Activated CD8-positive, alpha-beta memory T cell treated with anti-CD3 and anti-CD28 coated beads, Interleukin-2, amount 50 U/mL, for 48 hours (primary cell): ENCODE data around the gene MRPS24.

Experiments
- DNase-seq: peaks from one replicate; pipeline ENCODE4 v3.0.0-alpha.2; 2020

Gene MRPS24

DNA sequence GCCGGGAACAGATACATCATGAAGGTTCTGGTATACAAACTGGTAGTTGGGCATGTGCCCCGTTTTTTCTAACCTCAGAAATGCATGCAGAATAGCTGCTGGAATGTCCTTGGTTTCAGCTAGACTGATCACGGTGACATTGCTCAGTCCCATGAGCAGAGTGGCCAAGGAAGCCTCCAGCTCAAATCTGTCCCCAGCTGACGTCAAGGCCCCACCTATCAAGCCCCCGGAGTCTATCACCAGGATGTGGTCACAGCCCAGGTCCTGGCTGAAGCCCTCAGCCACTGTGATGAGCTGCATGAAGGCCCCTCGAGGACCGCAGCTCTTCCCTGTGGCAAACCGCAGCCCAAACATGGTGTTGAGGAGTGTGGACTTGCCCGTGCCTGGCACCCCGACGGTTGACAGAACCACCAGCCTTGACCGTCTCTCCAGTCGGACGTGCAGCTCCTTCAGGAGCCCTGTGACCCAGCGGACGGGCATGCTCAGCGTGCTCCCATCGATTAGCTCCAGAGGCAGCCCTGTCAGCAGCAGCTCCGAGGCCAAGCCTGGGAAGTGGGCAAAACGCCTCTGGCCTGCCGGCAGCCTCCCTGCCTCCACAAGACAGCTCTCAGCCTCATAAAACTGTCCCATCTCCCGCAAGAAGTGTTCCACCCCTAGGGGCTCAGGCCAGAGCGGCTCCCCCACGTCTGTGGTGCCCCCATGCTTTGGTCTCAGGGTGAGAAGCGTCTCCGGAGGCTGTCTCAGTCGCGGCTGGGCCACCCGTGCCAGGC is 7.8 kb upstream of the MRPS24 start:
- no peak for DNase-seq

- no peak for DNase-seq
Observed at GRCh38 chr7:43876241-43876640, 6.9 kb upstream of the MRPS24 start.

- DNase-seq: no peak
Observed at GRCh38 chr7:43873300-43873699, 4.0 kb upstream of the MRPS24 start.

GRCh38 chr7:43872406-43873110 is 3.2 kb upstream of the MRPS24 start:
- no peak for DNase-seq

GRCh38 chr7:43871064-43871463 is 1.7 kb upstream of the MRPS24 start:
- no peak for DNase-seq

- no peak for DNase-seq
Observed at GRCh38 chr7:43870316-43870715, 999 bp upstream of the MRPS24 start.

DNA sequence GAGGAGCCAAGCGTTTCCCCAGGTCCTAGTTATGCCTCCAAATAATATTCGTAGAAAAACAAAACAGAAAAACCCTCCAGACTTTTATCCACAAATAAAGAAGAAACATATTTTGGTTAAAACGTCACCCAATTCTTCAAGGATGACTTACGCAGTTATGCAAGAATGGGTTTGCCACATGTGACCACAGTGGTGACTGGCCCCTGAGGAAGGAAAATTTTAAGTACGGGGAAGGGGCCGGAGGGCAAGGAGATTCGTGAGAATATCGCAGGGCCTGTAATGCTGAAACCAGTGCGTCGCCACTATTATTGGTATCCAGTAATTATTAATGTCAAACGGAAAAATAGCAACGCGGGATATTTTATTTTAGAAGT is 537 bp upstream of the MRPS24 start:
- DNase-seq: no peak

DNA sequence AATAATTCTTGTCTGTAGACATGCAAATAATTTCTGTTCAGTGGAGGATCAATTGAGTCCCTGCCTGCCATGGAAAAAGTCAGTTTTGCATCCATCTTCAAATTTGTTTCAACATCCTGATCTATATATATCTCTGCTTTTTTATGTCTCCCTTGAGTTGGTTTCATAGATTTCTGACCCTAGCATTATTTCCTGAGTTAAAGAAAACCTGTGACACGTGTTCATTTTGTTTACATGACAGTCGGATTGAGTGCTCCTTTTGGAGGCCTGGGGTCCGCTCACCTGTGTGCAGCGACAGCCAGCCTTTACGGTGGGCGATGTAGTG is 674 bp downstream of the MRPS24 start:
- no peak for DNase-seq

- no peak for DNase-seq
Observed at GRCh38 chr7:43868181-43868580, 1.1 kb downstream of the MRPS24 start.

DNA sequence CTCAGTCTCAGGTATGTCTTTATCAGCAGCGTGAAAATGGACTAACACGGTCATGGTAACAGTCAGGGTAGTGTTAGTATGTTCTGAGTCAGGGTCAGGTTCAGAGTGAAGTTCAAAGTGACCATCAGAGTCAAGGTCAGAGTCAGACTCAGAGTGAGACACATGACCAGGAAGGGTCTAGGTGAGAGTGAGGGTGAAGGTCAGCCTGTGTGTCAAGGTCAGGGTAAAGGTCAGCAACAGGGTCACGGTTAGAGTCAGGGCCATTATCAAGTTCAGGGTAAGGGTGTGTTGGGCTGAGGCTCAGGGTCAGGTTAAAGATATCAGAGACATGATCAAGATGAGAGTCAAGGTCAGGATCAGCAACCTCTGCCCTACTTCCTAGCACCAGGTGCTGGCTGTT is 4.0 kb downstream of the MRPS24 start:
- DNase-seq: no peak

GRCh38 chr7:43864126-43864525 is 5.2 kb downstream of the MRPS24 start:
- no peak for DNase-seq

DNA sequence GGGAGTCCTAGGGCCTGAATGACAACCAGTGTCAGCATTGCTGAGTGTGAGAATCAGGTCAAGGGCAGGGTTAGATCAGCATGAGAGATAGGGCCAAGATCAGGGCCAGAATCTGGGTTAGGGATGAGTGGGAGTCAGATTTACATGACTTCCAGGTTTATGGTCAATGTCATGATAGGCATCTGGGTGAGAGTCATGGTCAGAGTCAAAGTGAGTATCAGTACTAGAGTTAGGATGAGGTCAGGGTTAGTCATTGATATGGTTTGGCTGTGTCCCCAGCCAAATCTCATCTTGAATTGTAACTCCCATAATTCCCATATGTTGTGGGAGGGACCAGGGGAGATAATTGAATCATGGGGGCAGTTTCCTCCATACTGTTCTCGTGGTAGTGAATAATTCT is 12.3 kb downstream of the MRPS24 start:
- no peak for DNase-seq

DNA sequence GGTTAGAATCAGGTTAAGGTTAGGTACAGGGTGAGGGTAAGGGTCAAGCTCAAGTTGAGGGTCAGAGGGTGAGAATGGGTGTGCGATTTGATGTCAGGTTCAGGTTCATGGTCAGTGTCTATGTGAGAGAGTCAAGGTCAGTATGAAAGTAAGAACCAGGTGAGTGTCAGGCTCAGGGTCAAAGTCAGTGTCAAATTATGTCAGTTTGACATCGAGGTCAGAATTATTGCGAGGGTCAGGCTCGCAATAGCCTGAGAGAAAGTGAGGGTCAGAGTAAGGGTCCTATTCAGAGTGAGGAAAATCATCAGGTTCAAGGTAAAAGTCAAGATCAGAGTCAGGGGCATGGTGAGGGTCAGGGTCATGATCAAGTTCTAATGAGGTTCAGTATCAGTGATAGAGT is 13.0 kb downstream of the MRPS24 start:
- no peak for DNase-seq

DNA sequence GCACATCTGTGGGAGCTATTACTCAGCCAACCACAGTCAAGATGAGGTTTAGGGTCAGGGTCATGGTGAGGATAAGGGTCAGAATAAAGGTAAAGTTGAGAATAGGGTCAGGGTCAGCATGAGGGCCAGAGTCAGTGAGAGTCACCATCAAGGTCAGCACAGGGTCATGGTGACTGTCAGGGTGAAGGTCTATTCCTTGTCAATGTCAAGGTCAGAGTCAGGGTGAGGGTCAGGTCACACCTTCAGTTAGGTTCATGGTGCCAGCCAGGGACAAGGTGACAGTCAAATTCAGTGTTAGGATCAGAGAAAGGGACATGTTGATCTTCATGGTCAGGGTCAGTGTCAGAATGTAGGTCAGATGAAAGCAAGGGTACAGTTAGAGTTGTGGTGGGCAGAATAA is 14.1 kb downstream of the MRPS24 start:
- no peak for DNase-seq

GRCh38 chr7:43851805-43852204 is 17.5 kb downstream of the MRPS24 start:
- DNase-seq: no peak

DNA sequence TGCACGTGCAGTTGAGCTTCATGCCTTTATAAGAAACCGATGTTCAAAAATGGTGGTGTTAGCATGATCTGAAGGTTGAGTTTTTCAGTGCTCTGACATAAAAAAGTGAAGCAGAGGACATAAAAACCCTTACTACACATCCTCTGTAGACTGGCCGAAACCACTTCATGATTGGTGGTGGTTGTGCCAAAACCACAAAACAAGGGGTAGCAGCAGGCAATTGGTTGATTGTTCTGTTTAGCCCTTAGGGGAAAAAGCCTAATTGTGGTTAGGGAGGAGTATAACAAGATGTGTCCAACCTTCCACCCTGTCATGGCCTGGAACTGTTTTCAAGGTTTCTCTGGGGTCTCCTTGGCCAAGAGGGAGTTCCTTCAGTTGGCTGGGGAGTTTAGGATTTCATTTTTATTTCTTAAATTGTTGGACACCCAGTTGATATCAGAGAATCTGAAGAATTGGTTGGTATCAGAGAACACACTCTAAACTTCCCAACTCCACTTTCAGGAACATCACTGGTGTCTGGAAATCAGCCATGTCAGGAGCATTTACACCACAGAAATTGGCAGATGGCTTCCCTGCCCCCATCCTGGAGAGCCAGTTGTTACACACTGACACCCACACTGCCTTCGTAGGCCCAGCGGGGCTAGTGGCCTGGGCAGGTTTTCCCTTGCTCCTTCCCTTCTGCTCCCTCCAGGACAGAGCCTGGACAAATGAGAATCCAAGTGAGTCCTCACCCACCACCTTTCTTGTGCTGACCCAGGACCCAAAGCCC is 18.8 kb downstream of the MRPS24 start:
- no peak for DNase-seq

- no peak for DNase-seq
Observed at GRCh38 chr7:43849047-43849446, 20.3 kb downstream of the MRPS24 start.

GRCh38 chr7:43847496-43847895 is 21.8 kb downstream of the MRPS24 start:
- no peak for DNase-seq

DNA sequence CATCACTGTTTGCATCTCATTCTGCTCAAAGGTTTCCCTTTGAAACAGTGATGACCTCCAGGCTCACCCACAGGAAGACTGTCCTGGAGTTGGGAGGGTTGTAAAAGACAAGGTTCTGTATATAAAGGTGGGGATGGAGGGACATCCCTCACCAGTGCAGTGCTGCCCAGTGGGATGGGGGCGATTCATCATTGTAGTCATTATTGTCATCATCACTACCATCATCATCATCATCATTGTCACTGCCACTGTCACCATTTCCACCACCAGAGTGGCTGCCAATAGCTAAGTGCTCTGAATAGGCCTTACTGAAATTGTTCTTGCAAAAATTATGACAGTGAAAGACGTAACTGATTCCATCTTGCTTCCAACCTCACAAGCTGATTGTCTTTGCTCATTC is 24.7 kb downstream of the MRPS24 start:
- DNase-seq: no peak

- DNase-seq: no peak
Observed at GRCh38 chr7:43844257-43844656, 25.1 kb downstream of the MRPS24 start.

- no peak for DNase-seq
Observed at GRCh38 chr7:43843296-43843695, 26.0 kb downstream of the MRPS24 start.

GRCh38 chr7:43838201-43838658 is 31.1 kb downstream of the MRPS24 start:
- DNase-seq: no peak

DNA sequence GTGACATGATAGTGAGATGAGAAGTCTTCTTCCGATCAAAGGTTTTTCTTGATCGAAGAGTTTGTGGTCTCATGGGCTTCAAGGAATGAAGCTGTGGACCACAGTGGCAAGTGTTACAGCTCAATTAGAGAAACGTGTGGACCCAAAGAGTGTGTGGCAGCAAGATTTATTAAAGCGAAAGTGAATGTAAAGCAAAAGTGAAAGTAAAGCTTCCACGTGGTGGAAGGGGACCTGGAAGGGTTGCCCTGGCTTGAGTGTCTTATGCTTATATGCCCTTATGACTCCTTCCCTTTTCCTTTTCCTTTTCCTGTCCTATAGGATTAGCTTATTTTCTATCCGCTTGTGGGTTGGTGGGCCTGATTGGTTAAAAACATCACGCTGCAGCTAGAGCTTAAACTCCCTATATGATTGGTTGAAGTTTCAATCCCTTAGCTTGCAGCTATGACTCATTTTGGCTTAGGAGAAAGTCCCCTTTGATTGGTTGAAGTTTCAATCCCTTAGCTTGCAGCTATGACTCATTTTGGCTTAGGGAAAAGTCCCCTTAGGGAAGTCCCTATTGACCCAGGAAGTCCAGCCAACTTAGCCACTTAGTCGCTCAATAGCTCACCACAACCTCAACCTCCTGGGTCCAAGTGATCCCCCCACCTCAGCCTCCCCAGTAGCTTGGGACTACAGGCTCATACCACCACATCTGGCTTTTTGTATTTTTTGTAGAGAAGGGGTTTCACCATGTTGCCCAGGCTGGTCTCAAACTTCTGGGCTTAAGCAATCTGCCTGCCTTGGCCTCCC is 34.7 kb downstream of the MRPS24 start:
- DNase-seq: no peak
